GM18861 (cell line): ENCODE data around the gene CYP3A5.
"Not testable (repeated sequence)": the region's sequence is repeated elsewhere in the genome, so short reads cannot be mapped to it uniquely, and the experiment has no call there.

Experiments used
- ATAC-seq: cut with Tn5 transposase; IDR thresholded peaks from one replicate; pipeline ENCODE4 v1.9.1; 2021; ENCODE audit not compliant: unreplicated experiment

The CYP3A5 gene

DNA sequence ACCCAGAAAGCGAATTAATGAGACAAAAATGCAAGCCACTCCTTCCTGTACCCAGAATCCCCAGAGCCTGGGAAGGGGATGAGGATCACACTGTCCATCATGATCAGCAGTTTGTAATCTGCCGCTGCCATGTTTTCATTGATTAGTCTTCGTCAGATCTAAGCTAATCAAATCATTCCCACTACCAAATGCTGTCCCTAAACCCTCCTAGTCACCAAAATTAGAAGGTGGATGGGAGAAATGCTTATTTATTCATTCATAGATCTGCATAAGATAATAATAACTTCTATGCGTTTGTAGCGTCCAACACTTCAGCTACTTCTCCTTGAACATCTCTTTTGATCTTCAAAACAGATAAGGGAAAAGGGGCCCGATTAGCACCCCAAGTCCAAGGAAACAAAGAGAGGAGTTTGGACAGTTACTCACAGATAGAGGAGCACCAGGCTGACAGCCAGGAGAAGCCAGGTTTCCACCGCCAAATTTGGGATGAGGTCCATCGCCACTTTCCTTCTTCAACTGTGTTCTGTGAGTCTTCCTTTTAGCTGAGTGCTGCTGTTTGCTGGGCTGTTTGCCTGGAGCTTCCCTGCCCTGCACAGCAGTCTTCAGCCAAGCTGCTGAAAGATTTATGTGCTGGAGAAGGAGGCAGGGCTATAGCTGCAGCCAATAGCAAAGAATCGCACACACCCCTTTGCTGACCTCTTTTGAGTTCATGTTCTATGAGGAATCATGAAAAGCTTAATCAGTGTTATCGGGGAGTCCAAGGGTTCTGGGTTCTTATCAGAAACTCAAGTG, at the start of gene CYP3A5:
TSS of gene CYP3A5 (minus strand) at position 597 of the 792 bp plus-strand sequence. CDS start at position 497, 100 bp downstream.
- ATAC-seq: no peak

- ATAC-seq: no peak
Observed at GRCh38 chr7:99728615-99729014, 48.8 kb upstream of the CYP3A5 start.

GRCh38 chr7:99723201-99723600, 43.4 kb upstream of the CYP3A5 start:
- ATAC-seq: not testable (repeated sequence)

DNA sequence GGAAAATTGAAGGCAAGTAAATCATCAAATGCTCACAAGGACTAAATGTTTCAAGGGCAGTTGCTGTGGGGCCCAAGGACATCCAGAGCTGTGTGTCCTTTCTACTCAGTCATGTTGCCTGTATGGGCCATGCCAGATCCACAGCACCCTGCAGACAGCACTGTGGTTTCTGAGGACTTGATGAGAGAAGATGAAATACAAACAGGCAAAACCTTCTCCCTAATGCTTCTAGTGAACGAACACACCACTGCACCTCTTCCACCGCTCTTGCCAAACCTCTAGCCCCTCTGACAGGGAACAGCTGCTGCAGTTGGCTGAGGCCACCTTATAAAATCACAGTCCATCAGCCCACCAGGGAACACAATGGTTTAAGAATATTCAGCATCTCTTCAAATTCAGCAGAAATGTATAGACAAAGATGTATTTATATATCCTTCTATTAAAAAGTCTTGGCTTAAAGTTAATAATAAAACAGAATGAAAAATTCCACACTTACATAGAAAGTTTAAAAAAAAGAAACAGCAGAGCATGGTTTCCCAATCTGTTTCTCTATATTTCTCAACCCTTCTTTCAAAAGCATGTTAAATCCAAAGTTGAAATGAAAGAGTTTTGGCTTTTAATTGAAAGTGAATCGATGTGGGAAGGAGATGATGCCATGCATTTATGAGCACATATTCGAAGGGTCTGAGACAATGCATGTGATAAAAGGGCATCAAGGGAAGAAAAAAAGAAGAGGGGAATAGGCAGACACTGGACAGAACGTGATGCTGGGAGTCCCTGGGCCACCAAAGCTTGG, 41.2 kb upstream of the CYP3A5 start:
- ATAC-seq: no peak

DNA sequence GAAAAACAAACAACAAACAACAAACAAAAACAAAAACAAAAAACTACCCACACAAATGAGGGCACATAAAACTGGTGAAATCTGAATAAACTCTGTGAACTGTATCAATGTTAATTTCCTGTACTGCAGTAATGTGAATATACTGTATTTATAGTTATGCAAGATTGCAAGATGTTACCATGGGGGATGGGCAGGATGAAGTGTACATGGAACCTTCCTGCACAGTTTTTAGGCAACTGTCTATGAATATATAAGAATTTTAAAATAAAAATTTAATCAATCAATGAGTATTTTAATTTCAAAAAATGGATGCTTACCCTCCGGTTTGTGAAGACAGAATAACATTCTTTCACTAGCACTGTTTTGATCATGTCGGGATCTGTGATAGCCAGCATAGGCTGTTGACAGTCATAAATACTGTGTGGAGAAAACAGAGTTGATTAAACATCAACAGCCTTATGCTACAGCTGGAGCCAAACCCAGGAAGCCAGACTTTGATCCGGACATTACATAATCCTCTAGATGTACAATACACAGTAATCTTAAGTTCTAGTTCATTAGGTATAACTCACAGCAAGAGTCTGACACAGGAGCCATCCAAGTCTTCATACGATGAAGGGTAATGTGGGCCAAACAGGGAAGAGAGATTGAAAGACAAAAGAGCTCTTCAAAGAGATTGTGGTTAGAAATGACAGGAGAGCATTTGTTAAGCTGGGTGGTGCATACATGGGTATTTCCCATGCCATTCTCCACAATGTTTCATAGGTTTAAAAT, 40.4 kb upstream of the CYP3A5 start:
- ATAC-seq: no peak

GRCh38 chr7:99713995-99714570, 34.3 kb upstream of the CYP3A5 start:
- ATAC-seq: no peak

- ATAC-seq: no peak
Observed at GRCh38 chr7:99709838-99710578, 30.2 kb upstream of the CYP3A5 start.

- ATAC-seq: no peak
Observed at GRCh38 chr7:99709260-99709659, 29.5 kb upstream of the CYP3A5 start.

DNA sequence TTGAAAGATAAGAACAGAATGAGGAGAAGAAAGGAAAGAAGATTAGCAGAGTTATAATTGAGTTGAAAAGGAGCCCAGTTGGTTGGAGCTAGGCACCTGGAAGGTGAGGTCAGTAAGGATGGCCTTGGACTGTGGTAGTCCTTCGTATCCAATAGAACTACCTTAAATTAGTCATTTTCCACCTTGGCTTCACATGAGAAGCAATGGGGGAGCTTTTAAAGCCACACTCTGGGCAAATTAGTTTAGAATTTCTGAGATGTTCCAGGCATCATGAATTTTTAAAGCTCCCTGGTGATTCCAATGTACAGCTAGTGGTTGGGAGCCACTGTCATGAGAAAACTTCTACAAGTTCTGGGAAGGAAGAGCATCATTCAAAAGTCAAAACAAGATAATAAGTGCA, 27.3 kb upstream of the CYP3A5 start:
- no peak for ATAC-seq

- no peak for ATAC-seq
Observed at GRCh38 chr7:99699946-99700345, 20.1 kb upstream of the CYP3A5 start.

GRCh38 chr7:99698867-99699730, 19.3 kb upstream of the CYP3A5 start:
- ATAC-seq: not testable (repeated sequence)

- ATAC-seq: no peak
Observed at GRCh38 chr7:99694912-99695304, 15.1 kb upstream of the CYP3A5 start.

GRCh38 chr7:99694201-99694911, 14.6 kb upstream of the CYP3A5 start:
- ATAC-seq: no peak

DNA sequence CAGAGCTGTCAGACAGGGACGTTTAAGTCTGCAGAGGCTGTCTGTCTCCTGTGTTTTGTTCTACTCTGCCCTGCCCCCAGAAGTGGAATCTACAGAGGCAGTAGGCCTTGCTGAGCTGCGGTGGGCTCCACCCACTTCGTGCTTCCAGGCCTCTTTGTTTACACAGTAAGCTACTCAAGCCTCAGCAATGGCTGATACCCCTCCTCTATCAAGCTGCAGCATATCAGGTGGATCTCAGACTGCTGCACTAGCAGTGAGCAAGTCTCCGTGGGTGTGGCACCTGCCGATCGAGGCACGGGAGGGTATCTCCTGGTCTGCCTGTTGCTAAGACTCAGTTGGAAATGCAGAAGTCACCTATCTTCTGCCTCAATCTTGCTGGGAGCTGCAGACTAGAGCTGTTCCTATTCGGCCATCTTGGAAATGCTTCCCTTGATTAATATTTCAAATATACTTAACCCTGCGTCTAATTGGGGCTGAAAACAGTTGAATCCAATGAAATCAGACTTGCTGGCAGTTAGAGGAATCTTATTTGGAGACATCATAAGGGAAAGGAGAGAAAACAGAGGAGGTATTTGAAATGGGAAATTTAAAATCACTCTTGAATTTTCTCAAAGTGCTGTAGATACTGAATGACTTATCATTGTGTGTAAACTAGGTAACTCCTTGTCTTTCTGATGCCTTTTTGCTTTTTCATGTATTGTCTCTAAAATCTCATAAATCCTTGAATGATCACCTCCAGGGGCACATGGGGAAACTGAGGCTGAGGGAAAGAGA, 13.8 kb upstream of the CYP3A5 start:
- ATAC-seq: no peak

DNA sequence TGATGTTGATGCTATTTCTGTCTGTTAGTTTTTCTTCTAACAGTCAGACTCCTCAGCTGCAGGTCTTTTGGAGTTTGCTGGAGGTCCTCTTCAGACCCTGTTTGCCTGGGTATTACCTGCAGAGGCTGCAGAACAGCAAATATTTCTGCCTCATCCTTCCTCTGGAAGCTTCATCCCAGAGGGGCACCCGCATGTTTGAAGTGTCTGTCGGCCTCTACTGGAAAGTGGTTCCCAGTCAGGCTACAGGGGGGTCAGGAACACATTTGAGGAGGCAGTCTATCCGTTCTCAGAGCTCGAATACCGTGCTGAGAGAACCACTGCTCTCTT, 13.3 kb upstream of the CYP3A5 start:
- ATAC-seq: no peak

DNA sequence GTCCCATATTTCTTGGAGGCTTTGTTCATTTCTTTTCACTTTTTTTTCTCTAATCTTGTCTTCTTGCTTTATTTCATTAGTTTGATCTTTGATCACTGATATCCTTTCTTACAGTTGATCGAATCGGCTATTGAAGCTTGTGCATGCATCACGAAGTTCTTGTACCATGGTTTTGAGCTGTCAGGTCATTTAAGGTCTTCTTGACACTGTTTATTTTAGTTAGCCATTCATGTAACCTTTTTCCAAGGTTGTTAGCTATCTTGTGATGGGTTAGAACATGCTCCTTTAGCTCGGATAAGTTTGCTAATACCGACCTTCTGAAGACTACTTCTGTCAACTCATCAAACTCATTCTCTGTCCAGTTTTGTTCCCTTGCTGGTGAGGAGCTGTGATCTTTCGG, 12.8 kb upstream of the CYP3A5 start:
- not testable (repeated sequence) for ATAC-seq

GRCh38 chr7:99691658-99692057, 11.9 kb upstream of the CYP3A5 start:
- not testable (repeated sequence) for ATAC-seq

- ATAC-seq: not testable (repeated sequence)
Observed at GRCh38 chr7:99690918-99691317, 11.1 kb upstream of the CYP3A5 start.
